ENCODE measurements around the gene TNRC6A. TPM values are rescaled to one million over a fixed set of nuclear protein-coding genes. Genes with fewer than 3 reads are reported as not detected.
A peak's percentile ranks its signal among the peaks of the same experiment; 100 is the strongest.

TNRC6A gene
- total and polyA plus RNA-seq, 9 of the 15 experiments (the other 6 are each of a cell fraction or from before 2014, with no cell fraction given): 3.4 to 32.1 (median 26.6) TPM

- no peak for TF ChIP-seq HBP1 (CRISPR knock-in tag; IDR thresholded peaks at IDR 0.05)
- peak; percentile 92 for TF ChIP-seq MAFG (tag; conservative IDR thresholded peaks at IDR 0.05)
- TF ChIP-seq RB1 (IDR thresholded peaks at IDR 0.05; ENCODE audit: low read depth): no peak
- TF ChIP-seq CTBP1 (IDR thresholded peaks at IDR 0.05; ENCODE audit: borderline replicate concordance): peak; percentile 97
- TF ChIP-seq TCF15 (CRISPR knock-in tag; IDR thresholded peaks at IDR 0.05): no peak
- TF ChIP-seq ZNF696 (CRISPR knock-in tag; conservative IDR thresholded peaks at IDR 0.05): no peak
- no peak for TF ChIP-seq MBD1 (CRISPR knock-in tag; IDR thresholded peaks at IDR 0.05)
- TF ChIP-seq ATF2 (CRISPR knock-in tag; IDR thresholded peaks at IDR 0.05): no peak
- no peak for TF ChIP-seq ID3 (CRISPR knock-in tag; IDR thresholded peaks at IDR 0.05)
- TF ChIP-seq ID3 (tag; IDR thresholded peaks at IDR 0.05): no peak
- 0 out of 2 replicates have a peak, but pooled peaks have one; percentile 34 for TF ChIP-seq AFF4 (CRISPR knock-in tag; IDR thresholded peaks at IDR 0.05)
- no peak for TF ChIP-seq ADNP (tag; IDR thresholded peaks at IDR 0.05)
- peak; percentile 84 for TF ChIP-seq SOX6 (IDR thresholded peaks at IDR 0.05)
- peak; percentile 28 to 71; a peak in 3 of 4 replicates for TF ChIP-seq MNT (conservative IDR thresholded peaks at IDR 0.05)
Measured at GRCh38 chr16:24844101-24845030, 114.9 kb downstream of the TNRC6A start (continued).
